Keratinocyte (primary cell): ENCODE measurements around the gene FSHB. TPM values are rescaled to one million over a fixed set of nuclear protein-coding genes. Genes with fewer than 3 reads are reported as not detected.

ENCODE experiments used
- DNase-seq: peaks from one replicate; pipeline ENCODE4 v3.0.0-alpha.2; 2011; ENCODE audit warnings: low read depth, missing footprints, low spot score
- FAIRE-seq: peaks from 2 replicates; lab custom pipeline; 2011; peaks lifted over from hg19 to GRCh38; lab: Jason Lieb, UNC
- H2AFZ ChIP-seq: 2 replicates; pipeline ENCODE4 v1.6.0; 2012; ENCODE audit warnings: low read length, control low read depth, inconsistent platforms; ENCODE audit not compliant: control insufficient read depth
- H3K27ac ChIP-seq: 2 replicates; pipeline ENCODE4 v1.5.1; 2011; ENCODE audit warnings: low read length; ENCODE audit not compliant: control insufficient read depth, insufficient read depth
- H3K27me3 ChIP-seq: 3 replicates; pipeline ENCODE4 v1.6.0; 2011; ENCODE audit warnings: low read length; ENCODE audit not compliant: control insufficient read depth, insufficient read depth; ENCODE audit errors: extremely low read depth
- H3K36me3 ChIP-seq, 2 experiments: 2 replicates in 1 of 2; 3 replicates in 1 of 2; pipeline ENCODE4 v1.5.1; 2011; ENCODE audit warnings: low read length in 2 of 2, mild to moderate bottlenecking in 1 of 2; ENCODE audit not compliant: control insufficient read depth in 2 of 2, insufficient read depth in 2 of 2; ENCODE audit errors: extremely low read depth in 1 of 2
- H3K4me1 ChIP-seq: 3 replicates; pipeline ENCODE4 v1.5.1; 2011; ENCODE audit warnings: low read length; ENCODE audit not compliant: control insufficient read depth, insufficient read depth; ENCODE audit errors: extremely low read depth
- H3K4me2 ChIP-seq: 3 replicates; pipeline ENCODE4 v1.6.0; 2011; ENCODE audit warnings: low read depth, low read length; ENCODE audit not compliant: control insufficient read depth, insufficient read depth; ENCODE audit errors: extremely low read depth
- H3K4me3 ChIP-seq, 3 experiments: fragments of 200-600 bp in 1 of 3; sonication (generic) in 1 of 3; 2 replicates in 2 of 3; 3 replicates in 1 of 3; pipeline ENCODE4 v1.5.1; 2011 to 2016; ENCODE audit warnings: low read length in 3 of 3, mild to moderate bottlenecking in 3 of 3, control low read depth in 2 of 3, inconsistent platforms in 1 of 3, low read depth in 1 of 3, mixed read lengths in 1 of 3, mixed run types in 1 of 3, moderate library complexity in 1 of 3; ENCODE audit not compliant: control insufficient read depth in 2 of 3, insufficient read depth in 2 of 3; ENCODE audit errors: extremely low read depth in 1 of 3
- H3K79me2 ChIP-seq: 2 replicates; pipeline ENCODE4 v1.6.0; 2012; ENCODE audit warnings: low read length; ENCODE audit not compliant: control insufficient read depth, insufficient read depth
- H3K9ac ChIP-seq: 3 replicates; pipeline ENCODE4 v1.6.0; 2011; ENCODE audit warnings: low read length; ENCODE audit not compliant: control insufficient read depth, insufficient read depth; ENCODE audit errors: extremely low read depth
- H3K9me1 ChIP-seq: 3 replicates; pipeline ENCODE4 v1.6.0; 2011; ENCODE audit warnings: low read length; ENCODE audit not compliant: control insufficient read depth, insufficient read depth; ENCODE audit errors: extremely low read depth
- H3K9me3 ChIP-seq: 2 replicates; pipeline ENCODE4 v1.5.1; 2012; ENCODE audit warnings: low read depth, low read length; ENCODE audit not compliant: control insufficient read depth
- H4K20me1 ChIP-seq: 3 replicates; pipeline ENCODE4 v1.6.0; 2011; ENCODE audit warnings: low read length; ENCODE audit not compliant: control insufficient read depth, insufficient read depth; ENCODE audit errors: extremely low read depth
- EZH2 ChIP-seq: IDR thresholded peaks from one replicate; pipeline ENCODE4 v1.6.1; 2012; ENCODE audit warnings: inconsistent platforms, mild to moderate bottlenecking, low read length, moderate library complexity
- dilution Hi-C: fragments of 300-500 bp; cut with MboI; formaldehyde crosslinking; loops from one replicate; pipeline ENCODE4 v1.7.0; 2020; ENCODE audit warnings: low sequenced_read_pairs; ENCODE audit not compliant: extremely low pct_ligation_motif_present
- polyA plus RNA-seq, 5 experiments: library from polyadenylated mRNA; depleted of rRNA in 3 of 5; stranded (reverse) in 3 of 5; stranded (forward) in 1 of 5; unstranded in 1 of 5; fragments of >200 nt; gene quantifications; 1 replicate in 1 of 5; 2 replicates in 3 of 5; 3 replicates in 1 of 5; pipeline versions ENCODE4 v1.2.1 to v1.2.3, GENCODE V29; 2011 to 2012; ENCODE audit warnings: missing spikeins in 2 of 5, low read depth in 1 of 5, low replicate concordance in 1 of 5
- TF ChIP-seq, protein P1 (sequence below), 3 experiments: IDR thresholded peaks in 1 of 3; conservative IDR thresholded peaks in 1 of 3; optimal IDR thresholded peaks in 1 of 3; 2 replicates in 2 of 3; 3 replicates in 1 of 3; pipeline versions ENCODE3 to v1.5.1; 2011; ENCODE audit warnings: low read length in 3 of 3, mild to moderate bottlenecking in 3 of 3, moderate library complexity in 2 of 3, control low read depth in 1 of 3, inconsistent platforms in 1 of 3; ENCODE audit not compliant: insufficient read depth in 2 of 3; ENCODE audit errors: extremely low read depth in 1 of 3

The FSHB gene
- polyA plus RNA-seq, 1 donor (not counting 4 experiments of a cell fraction or from before 2014, with no cell fraction given), result not detected

GRCh38 chr11:30216534-30216933 lies 14.3 kb upstream of the FSHB start:
- H3K4me2 ChIP-seq, result no peak overlapping the region
- no peaks in the 10 kb centered on the region for H4K20me1 ChIP-seq
- H3K27ac ChIP-seq, result no peak overlapping the region
- H3K27me3 ChIP-seq, result no peaks in the 10 kb centered on the region
- no peak for FAIRE-seq
- H3K79me2 ChIP-seq, result no peaks in the 10 kb centered on the region
- DNase-seq, result no peak
- TF ChIP-seq, protein P1, sequence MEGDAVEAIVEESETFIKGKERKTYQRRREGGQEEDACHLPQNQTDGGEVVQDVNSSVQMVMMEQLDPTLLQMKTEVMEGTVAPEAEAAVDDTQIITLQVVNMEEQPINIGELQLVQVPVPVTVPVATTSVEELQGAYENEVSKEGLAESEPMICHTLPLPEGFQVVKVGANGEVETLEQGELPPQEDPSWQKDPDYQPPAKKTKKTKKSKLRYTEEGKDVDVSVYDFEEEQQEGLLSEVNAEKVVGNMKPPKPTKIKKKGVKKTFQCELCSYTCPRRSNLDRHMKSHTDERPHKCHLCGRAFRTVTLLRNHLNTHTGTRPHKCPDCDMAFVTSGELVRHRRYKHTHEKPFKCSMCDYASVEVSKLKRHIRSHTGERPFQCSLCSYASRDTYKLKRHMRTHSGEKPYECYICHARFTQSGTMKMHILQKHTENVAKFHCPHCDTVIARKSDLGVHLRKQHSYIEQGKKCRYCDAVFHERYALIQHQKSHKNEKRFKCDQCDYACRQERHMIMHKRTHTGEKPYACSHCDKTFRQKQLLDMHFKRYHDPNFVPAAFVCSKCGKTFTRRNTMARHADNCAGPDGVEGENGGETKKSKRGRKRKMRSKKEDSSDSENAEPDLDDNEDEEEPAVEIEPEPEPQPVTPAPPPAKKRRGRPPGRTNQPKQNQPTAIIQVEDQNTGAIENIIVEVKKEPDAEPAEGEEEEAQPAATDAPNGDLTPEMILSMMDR (optimal IDR thresholded peaks at IDR 0.05 in 1 of 3, IDR thresholded peaks at IDR 0.05 in 1 of 3, conservative IDR thresholded peaks at IDR 0.05 in 1 of 3; ENCODE audit: extremely low read depth in 1 of 3, insufficient read depth in 2 of 3, low read length in 3 of 3), result no peak
- TF ChIP-seq EZH2, result no peak
- dilution Hi-C loops, result no loop called here
- H3K9ac ChIP-seq, result no peak overlapping the region
- H3K4me3 ChIP-seq, result no peak overlapping the region
- no peaks in the 10 kb centered on the region for H3K9me3 ChIP-seq
- no peaks in the 10 kb centered on the region for H3K4me1 ChIP-seq
- H3K36me3 ChIP-seq, result no peaks in the 10 kb centered on the region
- H3K9me1 ChIP-seq, result no peaks in the 10 kb centered on the region
- H2AFZ ChIP-seq, result no peak overlapping the region

GRCh38 chr11:30218278-30218677 lies 12.5 kb upstream of the FSHB start:
- no peaks in the 10 kb centered on the region for H3K36me3 ChIP-seq
- FAIRE-seq (no peak), DNase-seq (no peak)
- H3K27me3 ChIP-seq, result no peaks in the 10 kb centered on the region
- no peaks in the 10 kb centered on the region for H4K20me1 ChIP-seq
- H3K79me2 ChIP-seq, result no peaks in the 10 kb centered on the region
- no peak overlapping the region for H3K27ac ChIP-seq
- H3K9ac ChIP-seq, result no peak overlapping the region
- H2AFZ ChIP-seq, result no peak overlapping the region
- H3K4me3 ChIP-seq, result no peak overlapping the region
- dilution Hi-C loops, result no loop called here
- H3K9me1 ChIP-seq, result no peaks in the 10 kb centered on the region
- H3K4me2 ChIP-seq, result no peak overlapping the region
- no peaks in the 10 kb centered on the region for H3K4me1 ChIP-seq
- TF ChIP-seq EZH2, result no peak
- TF ChIP-seq, protein P1 (optimal IDR thresholded peaks at IDR 0.05 in 1 of 3, IDR thresholded peaks at IDR 0.05 in 1 of 3, conservative IDR thresholded peaks at IDR 0.05 in 1 of 3; ENCODE audit: extremely low read depth in 1 of 3, insufficient read depth in 2 of 3, low read length in 3 of 3), result no peak
- no peaks in the 10 kb centered on the region for H3K9me3 ChIP-seq
